HCT116 (cell line): ENCODE data around the gene CENPV. TPM values are rescaled to one million over a fixed set of nuclear protein-coding genes. Genes with fewer than 3 reads are reported as not detected.

ENCODE experiments used
- ATAC-seq: fragments of 200-7000 bp; cut with Tn5 transposase; 2 replicates; pipeline ENCODE4 v1.9.1; 2020; ENCODE audit warnings: mild to moderate bottlenecking, moderate library complexity
- BruUV-seq: library from RNA; stranded (reverse); fragments of 400-500 nt; replicated peaks from 2 replicates; lab custom pipeline; 2021; lab: Mats Ljungman, UMichigan
- CTCF ChIA-PET: fragments of 300-600 bp; sonication (Branson Sonifier 250); formaldehyde crosslinking; loops from one replicate; lab custom pipeline; 2021; ENCODE audit warnings: antibody characterized with exemption; lab: Charles Lee
- POLR2A ChIA-PET: fragments of 300-600, 350-600 bp; sonication (Branson Sonifier 250); formaldehyde crosslinking; loops from one replicate; lab custom pipeline; 2021; ENCODE audit warnings: antibody characterized with exemption; lab: Charles Lee
- RAD21 ChIA-PET, 2 experiments: fragments of 300-600 bp; sonication (Branson Sonifier 250); formaldehyde crosslinking; loops; one replicate each; lab custom pipeline; 2023; ENCODE audit warnings: low total read pairs in 2 of 2; ENCODE audit not compliant: uncharacterized antibody in 2 of 2, unreplicated experiment in 2 of 2, low non-redundant PET in 1 of 2; lab: Charles Lee
- DNase-seq: peaks from one replicate; pipeline ENCODE4 v3.0.0-alpha.2; 2010; ENCODE audit warnings: low read depth, low spot score
- H2AFZ ChIP-seq: fragments of 200-600 bp; shearing (Covaris generic), sonication (generic); 2 replicates; pipeline ENCODE4 v1.6.1; 2017; ENCODE audit warnings: low read depth, mixed run types, mixed read lengths, antibody characterized with exemption, low read length; ENCODE audit not compliant: poor library complexity, severe bottlenecking
- H3K27ac ChIP-seq: 2 replicates; pipeline ENCODE4 v1.5.1; 2012; ENCODE audit warnings: low read depth, low read length
- H3K27me3 ChIP-seq: fragments of 200-600 bp; sonication (generic); 2 replicates; pipeline ENCODE4 v1.6.1; 2016; ENCODE audit warnings: mixed run types, low read length, mixed read lengths; ENCODE audit not compliant: insufficient read depth
- H3K36me3 ChIP-seq, 2 experiments: fragments of 200-500 bp in 1 of 2; fragments of 200-600 bp in 1 of 2; sonication (Bioruptor generic) in 1 of 2; sonication (generic) in 1 of 2; 2 replicates each; pipeline versions ENCODE4 v1.5.1 to v1.6.1; 2014 to 2016; ENCODE audit warnings: low read length in 2 of 2, inconsistent platforms in 1 of 2, mixed read lengths in 1 of 2, mixed run types in 1 of 2; ENCODE audit not compliant: insufficient read depth in 2 of 2, control insufficient read depth in 1 of 2
- H3K4me1 ChIP-seq, 2 experiments: fragments of 200-600 bp in 1 of 2; sonication (generic) in 1 of 2; 2 replicates each; pipeline versions ENCODE4 v1.5.1 to v1.6.1; 2012 to 2017; ENCODE audit warnings: low read length in 2 of 2, inconsistent platforms in 1 of 2, mild to moderate bottlenecking in 1 of 2, mixed read lengths in 1 of 2, mixed run types in 1 of 2, moderate library complexity in 1 of 2; ENCODE audit not compliant: insufficient read depth in 2 of 2, control insufficient read depth in 1 of 2
- H3K4me2 ChIP-seq: fragments of 200-600 bp; sonication (generic); 2 replicates; pipeline ENCODE4 v1.6.1; 2017; ENCODE audit warnings: mixed run types, low read length, mixed read lengths
- H3K4me3 ChIP-seq, 2 experiments: fragments of 200-600 bp in 1 of 2; sonication (generic) in 1 of 2; replicated peaks in 1 of 2; 2 replicates each; pipeline ENCODE4 v1.5.1; 2011 to 2016; ENCODE audit warnings: low read length in 2 of 2, control low read depth in 1 of 2, low read depth in 1 of 2, mild to moderate bottlenecking in 1 of 2, mixed read lengths in 1 of 2, mixed run types in 1 of 2
- H3K79me2 ChIP-seq: fragments of 200-600 bp; sonication (generic); 2 replicates; pipeline ENCODE4 v1.6.1; 2017; ENCODE audit warnings: mild to moderate bottlenecking, mixed run types, low read length, moderate library complexity, mixed read lengths; ENCODE audit not compliant: insufficient read depth
- H3K9ac ChIP-seq: fragments of 200-600 bp; sonication (generic); 2 replicates; pipeline ENCODE4 v1.6.1; 2016; ENCODE audit warnings: low read length, mixed read lengths
- H3K9me2 ChIP-seq: fragments of 200-600 bp; sonication (generic), shearing (Covaris generic); 2 replicates; pipeline ENCODE4 v1.6.1; 2017; ENCODE audit warnings: mixed run types, mild to moderate bottlenecking, moderate library complexity; ENCODE audit not compliant: insufficient read depth
- H3K9me3 ChIP-seq, 2 experiments: fragments of 200-500 bp in 1 of 2; fragments of 200-600 bp in 1 of 2; sonication (Bioruptor generic) in 1 of 2; sonication (generic) in 1 of 2; 2 replicates each; pipeline ENCODE4 v1.6.1; 2014 to 2017; ENCODE audit warnings: low read length in 2 of 2, mixed read lengths in 2 of 2, inconsistent platforms in 1 of 2, low read depth in 1 of 2, mild to moderate bottlenecking in 1 of 2, mixed run types in 1 of 2, moderate library complexity in 1 of 2; ENCODE audit not compliant: control insufficient read depth in 1 of 2, insufficient read depth in 1 of 2
- H4K20me1 ChIP-seq: fragments of 200-600 bp; sonication (generic), shearing (Covaris generic); 2 replicates; pipeline ENCODE4 v1.6.1; 2017; ENCODE audit warnings: mixed run types, mild to moderate bottlenecking, moderate library complexity; ENCODE audit not compliant: insufficient read depth
- CBX3 ChIP-seq: IDR thresholded peaks from 2 replicates; pipeline ENCODE4 v1.6.1; 2012; ENCODE audit warnings: low read depth
- EGR1 ChIP-seq: IDR thresholded peaks from 2 replicates; pipeline ENCODE4 v1.6.1; 2012; ENCODE audit warnings: low read depth
- FOSL1 ChIP-seq: IDR thresholded peaks from 2 replicates; pipeline ENCODE4 v1.6.1; 2012; ENCODE audit warnings: low read depth
- POLR2A ChIP-seq: IDR thresholded peaks from 2 replicates; pipeline ENCODE4 v1.7.0; 2011; ENCODE audit warnings: borderline replicate concordance; ENCODE audit not compliant: insufficient read depth, insufficient read length; ENCODE audit errors: extremely low read depth
- REST ChIP-seq: IDR thresholded peaks from 2 replicates; pipeline ENCODE4 v1.6.1; 2012; ENCODE audit warnings: low read depth
- SP1 ChIP-seq: IDR thresholded peaks from 2 replicates; pipeline ENCODE4 v1.6.1; 2012; ENCODE audit warnings: low read depth
- TCF7L2 ChIP-seq: IDR thresholded peaks from 2 replicates; pipeline ENCODE4 v1.7.0; 2011; ENCODE audit warnings: borderline replicate concordance, inconsistent platforms; ENCODE audit not compliant: insufficient read depth, insufficient read length; ENCODE audit errors: extremely low read depth
- intact Hi-C: fragments of 100-400 bp; cut with micrococcal nuclease; formaldehyde crosslinking; loops from 2 replicates; pipeline ENCODE4 v1.10.0; 2022
- total RNA-seq: library from RNA; stranded (reverse); gene quantifications from one replicate; pipeline ENCODE4 v1.2.1, GENCODE V29; 2021; ENCODE audit not compliant: unreplicated experiment
- TF ChIP-seq, protein P1 (sequence below), 3 experiments: fragments of 200-600 bp in 1 of 3; sonication (generic) in 1 of 3; IDR thresholded peaks in 2 of 3; conservative IDR thresholded peaks in 1 of 3; 2 replicates each; pipeline ENCODE4 v1.5.1; 2012 to 2017; ENCODE audit warnings: low read depth in 2 of 3, low read length in 2 of 3, antibody characterized with exemption in 1 of 3, borderline replicate concordance in 1 of 3, control low read depth in 1 of 3, mild to moderate bottlenecking in 1 of 3, mixed read lengths in 1 of 3, mixed run types in 1 of 3, moderate library complexity in 1 of 3; ENCODE audit not compliant: insufficient read depth in 1 of 3

CENPV gene
- total RNA-seq, 1 experiment from 2014 or later: 84.7 TPM

DNA sequence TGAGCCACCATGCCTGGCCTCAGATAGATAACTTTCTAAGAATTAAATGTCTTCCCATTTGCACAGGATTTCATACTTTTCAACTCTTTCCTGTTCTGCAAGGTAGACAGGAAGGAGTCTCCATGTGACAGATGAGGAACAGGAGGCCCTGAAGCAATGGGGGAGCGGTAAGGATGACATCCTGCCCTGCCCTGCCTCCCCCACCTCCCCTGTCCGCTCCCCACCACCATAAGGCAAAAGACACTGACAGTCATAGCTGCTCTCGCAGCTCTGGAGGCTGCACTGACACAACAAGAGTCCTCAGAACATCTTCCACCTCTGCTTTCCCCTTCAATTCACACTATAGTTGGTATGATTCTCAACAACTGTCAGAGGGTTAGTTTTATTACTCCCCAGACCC, 9.7 kb downstream of the CENPV start:
- Histone ChIP-seq H3K9me3 (no peaks in the 10 kb centered on the region), H2AFZ (no peak overlapping the region), H3K36me3 (peaks cover 3 to 5% of the 10 kb centered on the region in 2 experiments; a peak in 3 of 4 replicates), H3K27ac (no peak overlapping the region), H3K4me3 (no peak overlapping the region), H3K79me2 (no peaks in the 10 kb centered on the region), H3K9me2 (no peaks in the 10 kb centered on the region), H3K4me2 (no peak overlapping the region), H3K27me3 (no peaks in the 10 kb centered on the region), H4K20me1 (no peaks in the 10 kb centered on the region), H3K4me1 (no peaks in the 10 kb centered on the region), H3K9ac (no peak overlapping the region)
- no TSS peak for BruUV-seq
- DNase-seq: no peak
- ChIA-PET POLR2A (interaction anchor here (1.0 kb wide), 1 partner anchor 17 kb away, joined by 4 read pairs; no protein-coding TSS in a partner anchor), CTCF (interaction anchor here (1.0 kb wide), 1 partner anchor 10 kb away, joined by 3 read pairs; the partner anchor contains the start of gene CENPV), RAD21 (interaction anchor here in 1 of 2 experiments (0.5 kb wide), 1 partner anchor 14 kb away, joined by 3 read pairs; no protein-coding TSS in a partner anchor)
- intact Hi-C loops: no loop called here
- no peak for ATAC-seq
- TF ChIP-seq, protein P1, sequence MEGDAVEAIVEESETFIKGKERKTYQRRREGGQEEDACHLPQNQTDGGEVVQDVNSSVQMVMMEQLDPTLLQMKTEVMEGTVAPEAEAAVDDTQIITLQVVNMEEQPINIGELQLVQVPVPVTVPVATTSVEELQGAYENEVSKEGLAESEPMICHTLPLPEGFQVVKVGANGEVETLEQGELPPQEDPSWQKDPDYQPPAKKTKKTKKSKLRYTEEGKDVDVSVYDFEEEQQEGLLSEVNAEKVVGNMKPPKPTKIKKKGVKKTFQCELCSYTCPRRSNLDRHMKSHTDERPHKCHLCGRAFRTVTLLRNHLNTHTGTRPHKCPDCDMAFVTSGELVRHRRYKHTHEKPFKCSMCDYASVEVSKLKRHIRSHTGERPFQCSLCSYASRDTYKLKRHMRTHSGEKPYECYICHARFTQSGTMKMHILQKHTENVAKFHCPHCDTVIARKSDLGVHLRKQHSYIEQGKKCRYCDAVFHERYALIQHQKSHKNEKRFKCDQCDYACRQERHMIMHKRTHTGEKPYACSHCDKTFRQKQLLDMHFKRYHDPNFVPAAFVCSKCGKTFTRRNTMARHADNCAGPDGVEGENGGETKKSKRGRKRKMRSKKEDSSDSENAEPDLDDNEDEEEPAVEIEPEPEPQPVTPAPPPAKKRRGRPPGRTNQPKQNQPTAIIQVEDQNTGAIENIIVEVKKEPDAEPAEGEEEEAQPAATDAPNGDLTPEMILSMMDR (IDR thresholded peaks at IDR 0.05 in 2 of 3, conservative IDR thresholded peaks at IDR 0.05 in 1 of 3; ENCODE audit: borderline replicate concordance in 1 of 3, insufficient read depth in 1 of 3, low read depth in 2 of 3, low read length in 2 of 3): no peak
- TF ChIP-seq FOSL1 (no peak), TCF7L2 (no peak), SP1 (no peak), CBX3 (no peak), EGR1 (no peak), REST (no peak), POLR2A (no peak)
